AG20443 (cell line): ENCODE measurements around the gene ALK.

ENCODE experiments used
- DNase-seq: peaks from one replicate; pipeline ENCODE4 v3.0.0; 2012; ENCODE audit warnings: low spot score, mixed read lengths

The ALK gene

GRCh38 chr2:29196792-29197788, 724.3 kb downstream of the ALK start:
- DNase-seq: peak; percentile 76

- DNase-seq: no peak
Observed at GRCh38 chr2:29195796-29196195, 725.6 kb downstream of the ALK start.

GRCh38 chr2:29193681-29194080, 727.7 kb downstream of the ALK start:
- DNase-seq: no peak

- DNase-seq: no peak
Observed at GRCh38 chr2:29193111-29193510, 728.3 kb downstream of the ALK start.

- no peak for DNase-seq
Observed at GRCh38 chr2:29192526-29192925, 728.9 kb downstream of the ALK start.

GRCh38 chr2:29191817-29192216, 729.6 kb downstream of the ALK start:
- no peak for DNase-seq

- DNase-seq: no peak
Observed at GRCh38 chr2:29189052-29189451, 732.3 kb downstream of the ALK start.

- peak; percentile 51 for DNase-seq
Observed at GRCh38 chr2:29187926-29188325, 733.5 kb downstream of the ALK start.

- no peak for DNase-seq
Observed at GRCh38 chr2:29186817-29187216, 734.6 kb downstream of the ALK start.

- DNase-seq: no peak
Observed at GRCh38 chr2:29184531-29184930, 736.9 kb downstream of the ALK start.

GRCh38 chr2:29182920-29183319, 738.5 kb downstream of the ALK start:
- no peak for DNase-seq

GRCh38 chr2:29182334-29182733, 739.1 kb downstream of the ALK start:
- no peak for DNase-seq

- DNase-seq: no peak
Observed at GRCh38 chr2:29175338-29175737, 746.0 kb downstream of the ALK start.

- DNase-seq: no peak
Observed at GRCh38 chr2:29174937-29175336, 746.4 kb downstream of the ALK start.

- no peak for DNase-seq
Observed at GRCh38 chr2:29166242-29167039, 754.9 kb downstream of the ALK start.

- peak; percentile 29 for DNase-seq
Observed at GRCh38 chr2:29165362-29166241, 755.8 kb downstream of the ALK start.

GRCh38 chr2:29164091-29164846, 757.1 kb downstream of the ALK start:
- DNase-seq: no peak

- DNase-seq: no peak
Observed at GRCh38 chr2:29162204-29162928, 759.0 kb downstream of the ALK start.

GRCh38 chr2:29160184-29160583, 761.2 kb downstream of the ALK start:
- no peak for DNase-seq

GRCh38 chr2:29159125-29159524, 762.3 kb downstream of the ALK start:
- no peak for DNase-seq
